Loucy (cell line): ENCODE measurements around the gene SOBP.

ENCODE experiments used
- CTCF ChIP-seq: fragments of 200-600 bp; sonication (generic); conservative IDR thresholded peaks from 2 replicates; pipeline ENCODE4 v1.5.1; 2014; ENCODE audit warnings: mild to moderate bottlenecking, antibody characterized with exemption, low read length
- EZH2phosphoT487 ChIP-seq: fragments of 200-600 bp; IDR thresholded peaks from 2 replicates; pipeline ENCODE4 v1.6.1; 2018; ENCODE audit warnings: antibody characterized with exemption, mild to moderate bottlenecking, moderate library complexity, borderline replicate concordance

GRCh38 chr6:107600121-107600520 lies 110.2 kb downstream of the SOBP start:
- TF ChIP-seq CTCF (no peak), EZH2phosphoT487 (no peak)
